Bone marrow (tissue), 2 donors: ENCODE measurements around the gene CNRIP1.

Experiments used
- DNase-seq, 2 donors: peaks; one replicate each; lab custom pipeline; 2025; lab: John Stamatoyannopoulos, UW

Gene CNRIP1

DNA sequence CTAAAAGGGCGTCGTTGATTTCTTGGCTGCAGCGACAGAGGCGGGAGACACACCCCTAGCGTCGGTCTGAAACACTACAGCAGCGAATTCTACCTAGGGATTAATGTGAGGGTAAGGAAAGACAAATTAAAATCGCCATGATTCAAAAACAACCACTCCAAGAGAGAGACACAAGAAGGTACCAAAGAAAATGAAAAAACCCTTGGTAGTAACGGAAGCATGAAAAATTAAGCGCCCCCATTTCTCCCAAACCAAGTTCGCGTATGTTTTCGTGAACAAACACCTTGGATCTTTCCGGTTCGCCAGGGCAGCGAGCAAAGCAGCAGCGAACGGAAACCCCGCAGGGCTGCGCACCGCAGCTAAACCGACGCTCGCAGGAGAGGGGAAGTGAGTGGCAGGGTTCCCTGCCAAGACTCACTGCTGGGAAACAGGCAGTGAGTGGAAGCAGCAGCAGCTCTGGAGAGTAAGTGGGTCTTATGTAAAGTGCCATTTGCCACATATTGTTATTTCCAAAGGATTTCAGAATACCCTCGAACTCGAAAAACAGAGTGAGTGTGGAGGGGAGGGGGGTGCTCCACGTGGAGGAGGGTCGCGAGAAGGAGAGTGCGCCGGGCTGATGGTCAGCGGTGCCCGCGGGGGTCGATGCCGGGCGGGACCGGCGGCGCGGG lies 68.4 kb downstream of the CNRIP1 start:
- peak; percentile 34 to 88 for DNase-seq

GRCh38 chr2:68250652-68251186 lies 69.0 kb downstream of the CNRIP1 start:
- no peak for DNase-seq

- peak in 1 of 2 donors; percentile 43 for DNase-seq
These were observed 69.6 kb downstream of the CNRIP1 start for GRCh38 chr2:68250196-68250595.

DNA sequence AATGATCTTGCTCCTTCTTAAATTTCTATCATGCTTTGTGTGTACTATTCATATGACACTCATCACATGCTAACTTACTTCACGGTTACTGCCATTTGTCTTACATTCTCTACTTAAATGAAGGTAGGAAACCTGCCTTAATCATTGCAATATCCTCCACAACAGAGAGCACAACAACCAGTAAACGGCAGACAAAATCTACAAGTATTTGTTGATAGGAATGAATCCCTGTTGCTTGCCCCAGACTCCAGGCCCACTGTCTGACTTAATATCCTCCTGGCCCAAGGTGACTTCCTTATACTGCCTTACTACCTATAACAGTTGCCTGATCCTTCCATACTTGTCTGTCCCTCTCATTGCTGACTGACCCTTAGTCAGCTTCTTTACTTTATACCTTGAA lies 70.9 kb downstream of the CNRIP1 start:
- no peak for DNase-seq

GRCh38 chr2:68248361-68248760 lies 71.4 kb downstream of the CNRIP1 start:
- no peak for DNase-seq

DNA sequence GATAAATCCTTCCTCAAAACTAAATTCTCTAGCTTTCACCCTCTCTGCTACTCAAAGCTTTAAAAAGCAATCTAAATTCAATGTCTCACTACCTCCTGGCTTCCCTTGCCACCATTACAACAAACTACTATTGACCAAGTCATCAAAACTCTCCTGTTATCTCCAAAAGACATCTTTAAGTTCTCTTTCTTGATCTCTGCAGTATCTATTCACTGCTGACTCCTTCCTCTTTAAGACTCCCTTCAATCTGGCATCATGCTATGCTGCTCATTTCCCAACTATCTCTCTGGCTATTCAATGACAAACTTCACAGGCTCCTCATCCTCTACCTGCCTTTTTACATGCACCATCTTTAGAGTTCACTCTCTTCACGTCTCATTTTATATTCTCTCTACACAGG lies 73.4 kb downstream of the CNRIP1 start:
- DNase-seq = peak in 1 of 2 donors; percentile 76

- DNase-seq = no peak
These were observed 74.1 kb downstream of the CNRIP1 start for GRCh38 chr2:68245672-68246071.

- no peak for DNase-seq
These were observed 74.7 kb downstream of the CNRIP1 start for GRCh38 chr2:68245066-68245465.

DNA sequence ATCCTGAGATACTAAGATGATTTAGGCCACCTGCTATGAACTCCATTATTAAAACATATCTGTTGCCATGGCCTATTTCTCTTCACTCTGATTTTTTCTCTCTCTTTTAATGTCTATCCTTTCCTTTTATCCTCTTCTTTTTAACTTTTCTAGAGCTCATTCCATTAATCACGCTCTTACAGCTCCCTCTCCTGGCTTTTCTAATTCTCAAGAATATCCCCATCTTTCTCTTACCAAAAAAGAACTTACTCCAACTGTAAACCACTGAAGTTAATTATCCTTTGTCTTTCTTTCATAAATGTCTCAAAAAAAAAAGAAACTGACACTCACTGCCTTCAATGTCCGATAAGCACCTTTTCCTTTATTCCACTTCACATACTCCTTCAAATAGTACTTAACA lies 75.3 kb downstream of the CNRIP1 start:
- DNase-seq = no peak
